NT2/D1 (cell line): ENCODE measurements around the gene HTT-AS.

Source experiments
- DNase-seq: peaks from one replicate; pipeline ENCODE4 v3.0.0-alpha.2; 2011; ENCODE audit warnings: low read depth, low spot score
- H3K27me3 ChIP-seq: 2 replicates; pipeline ENCODE4 v1.6.0; 2011; ENCODE audit warnings: mild to moderate bottlenecking; ENCODE audit not compliant: insufficient read length, insufficient read depth
- H3K36me3 ChIP-seq: 2 replicates; pipeline ENCODE4 v1.6.1; 2011; ENCODE audit warnings: mild to moderate bottlenecking, low read length, mixed read lengths; ENCODE audit not compliant: insufficient read depth, insufficient read length
- H3K4me1 ChIP-seq: 2 replicates; pipeline ENCODE4 v1.5.1; 2011; ENCODE audit not compliant: insufficient read depth, insufficient read length
- H3K4me3 ChIP-seq: 2 replicates; pipeline ENCODE4 v1.5.1; 2011; ENCODE audit warnings: low read depth; ENCODE audit not compliant: insufficient read length
- H3K9ac ChIP-seq: 2 replicates; pipeline ENCODE4 v1.6.0; 2011; ENCODE audit warnings: low read depth; ENCODE audit not compliant: insufficient read length
- H3K9me3 ChIP-seq: 2 replicates; pipeline ENCODE4 v1.5.1; 2011; ENCODE audit warnings: mild to moderate bottlenecking, low read length; ENCODE audit not compliant: insufficient read depth
- SUZ12 ChIP-seq: IDR thresholded peaks from 2 replicates; pipeline ENCODE4 v1.6.1; 2011; ENCODE audit not compliant: insufficient read length, insufficient read depth; ENCODE audit errors: extremely low read depth
- YY1 ChIP-seq: IDR thresholded peaks from 2 replicates; pipeline ENCODE4 v1.6.1; 2011; ENCODE audit not compliant: insufficient read length, insufficient read depth
- ZNF274 ChIP-seq: IDR thresholded peaks from 2 replicates; pipeline ENCODE4 v1.6.1; 2011; ENCODE audit warnings: mild to moderate bottlenecking, low read depth, low read length

Gene HTT-AS

GRCh38 chr4:3035249-3035648 lies 39.1 kb downstream of the HTT-AS start:
- Histone ChIP-seq H3K36me3 (no peaks in the 10 kb centered on the region), H3K9me3 (no peaks in the 10 kb centered on the region), H3K9ac (no peak overlapping the region), H3K4me1 (peaks cover 5% of the 10 kb centered on the region), H3K27me3 (peaks cover 5% of the 10 kb centered on the region), H3K4me3 (no peak overlapping the region)
- no peak for DNase-seq
- no peak for TF ChIP-seq YY1
- TF ChIP-seq ZNF274, result no peak
- no peak for TF ChIP-seq SUZ12

DNA sequence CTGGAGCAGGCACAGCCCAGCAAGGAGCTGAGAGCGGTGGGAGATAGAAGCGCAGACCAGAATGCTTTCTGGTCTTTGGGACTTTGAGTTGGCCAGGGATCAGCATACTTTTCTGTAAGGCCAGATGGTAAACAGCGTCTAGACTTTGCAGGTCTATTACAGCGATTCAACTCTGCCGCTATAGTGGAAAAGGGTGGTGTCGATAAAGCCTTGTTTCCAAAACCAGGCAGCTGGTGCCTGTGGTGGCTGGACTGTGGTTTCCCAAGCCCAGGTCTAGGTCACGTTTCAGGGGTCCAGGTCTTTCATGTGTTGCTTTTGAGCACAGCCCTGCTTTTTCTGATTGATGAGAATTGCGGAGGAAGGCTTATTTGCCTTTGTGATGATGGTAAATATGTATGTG lies 40.1 kb downstream of the HTT-AS start:
- DNase-seq, result no peak
- Histone ChIP-seq H3K9me3 (no peaks in the 10 kb centered on the region), H3K36me3 (no peaks in the 10 kb centered on the region), H3K4me1 (peaks cover 5% of the 10 kb centered on the region), H3K4me3 (no peak overlapping the region), H3K27me3 (peaks cover 5% of the 10 kb centered on the region), H3K9ac (no peak overlapping the region)
- no peak for TF ChIP-seq ZNF274

GRCh38 chr4:3031357-3032082 lies 42.8 kb downstream of the HTT-AS start:
- H3K36me3 ChIP-seq, result no peaks in the 10 kb centered on the region
- DNase-seq, result no peak
- no peak overlapping the region for H3K9ac ChIP-seq
- H3K9me3 ChIP-seq, result no peaks in the 10 kb centered on the region
- TF ChIP-seq SUZ12 (no peak), YY1 (no peak), ZNF274 (no peak)
- H3K4me3 ChIP-seq, result no peak overlapping the region
- H3K4me1 ChIP-seq, result peaks cover 3% of the 10 kb centered on the region
- H3K27me3 ChIP-seq, result peaks cover 3% of the 10 kb centered on the region

- no peak overlapping the region for H3K4me3 ChIP-seq
- no peak for DNase-seq
- no peak overlapping the region for H3K9ac ChIP-seq
- TF ChIP-seq SUZ12, result no peak
- TF ChIP-seq YY1, result no peak
- TF ChIP-seq ZNF274, result no peak
- no peaks in the 10 kb centered on the region for H3K4me1 ChIP-seq
- no peaks in the 10 kb centered on the region for H3K9me3 ChIP-seq
- H3K27me3 ChIP-seq, result no peaks in the 10 kb centered on the region
- no peaks in the 10 kb centered on the region for H3K36me3 ChIP-seq
Observed at GRCh38 chr4:3030566-3031356, 43.6 kb downstream of the HTT-AS start.

GRCh38 chr4:3029464-3029863 lies 44.9 kb downstream of the HTT-AS start:
- no peak overlapping the region for H3K9ac ChIP-seq
- no peak for DNase-seq
- H3K9me3 ChIP-seq, result no peaks in the 10 kb centered on the region
- H3K27me3 ChIP-seq, result no peaks in the 10 kb centered on the region
- H3K4me1 ChIP-seq, result no peaks in the 10 kb centered on the region
- no peak for TF ChIP-seq ZNF274
- no peak for TF ChIP-seq SUZ12
- no peak for TF ChIP-seq YY1
- no peak overlapping the region for H3K4me3 ChIP-seq
- no peaks in the 10 kb centered on the region for H3K36me3 ChIP-seq

GRCh38 chr4:3026540-3026939 lies 47.8 kb downstream of the HTT-AS start:
- DNase-seq, result no peak
- TF ChIP-seq ZNF274, result no peak
- TF ChIP-seq SUZ12, result no peak
- no peak for TF ChIP-seq YY1
- H3K27me3 ChIP-seq, result no peaks in the 10 kb centered on the region
- no peaks in the 10 kb centered on the region for H3K36me3 ChIP-seq
- H3K4me3 ChIP-seq, result no peak overlapping the region
- H3K9ac ChIP-seq, result no peak overlapping the region
- H3K4me1 ChIP-seq, result no peaks in the 10 kb centered on the region
- H3K9me3 ChIP-seq, result peaks cover 10% of the 10 kb centered on the region

- Histone ChIP-seq H3K4me1 (no peaks in the 10 kb centered on the region), H3K9ac (no peak overlapping the region), H3K27me3 (no peaks in the 10 kb centered on the region), H3K9me3 (peaks cover 10% of the 10 kb centered on the region), H3K36me3 (no peaks in the 10 kb centered on the region), H3K4me3 (no peak overlapping the region)
- TF ChIP-seq YY1 (no peak), SUZ12 (no peak), ZNF274 (no peak)
- DNase-seq, result no peak
Observed at GRCh38 chr4:3025881-3026280, 48.5 kb downstream of the HTT-AS start.
